AG08396 (cell line): ENCODE measurements around the gene PRKAG1.

ENCODE experiments used
- DNase-seq: peaks from one replicate; pipeline ENCODE4 v3.0.0; 2012; ENCODE audit warnings: low spot score, mixed read lengths

The PRKAG1 gene

GRCh38 chr12:48966177-48966895, 52.2 kb downstream of the PRKAG1 start:
- DNase-seq, result no peak

- DNase-seq, result peak; percentile 53
These were observed 53.2 kb downstream of the PRKAG1 start for GRCh38 chr12:48965298-48965838.

DNA sequence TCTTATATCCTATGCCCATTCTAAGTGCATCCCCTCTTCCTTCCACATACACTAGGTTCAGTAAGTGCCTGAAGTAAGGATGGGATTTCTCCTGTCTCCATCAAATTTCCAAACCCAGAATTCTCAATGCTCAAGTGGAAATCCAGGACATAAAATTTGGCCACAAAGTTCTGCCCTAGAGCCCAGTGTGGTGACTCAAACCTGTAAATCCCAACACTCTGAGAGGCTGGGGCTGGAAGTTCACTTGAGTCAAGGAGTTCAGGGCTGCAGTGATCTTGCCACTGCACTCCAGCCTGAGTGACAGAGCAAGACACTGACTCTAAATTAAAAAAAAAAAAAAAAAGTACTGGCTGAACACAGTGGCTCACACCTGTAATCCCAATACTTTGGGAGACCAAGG, 56.8 kb downstream of the PRKAG1 start:
- DNase-seq, result peak; percentile 13

GRCh38 chr12:48961331-48961730, 57.2 kb downstream of the PRKAG1 start:
- peak; percentile 12 for DNase-seq

GRCh38 chr12:48960834-48961233, 57.7 kb downstream of the PRKAG1 start:
- no peak for DNase-seq

GRCh38 chr12:48958049-48958388, 60.6 kb downstream of the PRKAG1 start:
- DNase-seq, result no peak

GRCh38 chr12:48957141-48958048, 61.2 kb downstream of the PRKAG1 start, which contains the start of gene ARF3:
Gene ARF3, minus strand, starts transcription at chr12:48957487. Its CDS starts 16,392 bp downstream, at chr12:48941095.
- DNase-seq, result peak; percentile 97

GRCh38 chr12:48956279-48957140, 62.1 kb downstream of the PRKAG1 start:
- DNase-seq, result peak; percentile 92

GRCh38 chr12:48954841-48955501, 63.6 kb downstream of the PRKAG1 start:
- DNase-seq, result no peak

DNA sequence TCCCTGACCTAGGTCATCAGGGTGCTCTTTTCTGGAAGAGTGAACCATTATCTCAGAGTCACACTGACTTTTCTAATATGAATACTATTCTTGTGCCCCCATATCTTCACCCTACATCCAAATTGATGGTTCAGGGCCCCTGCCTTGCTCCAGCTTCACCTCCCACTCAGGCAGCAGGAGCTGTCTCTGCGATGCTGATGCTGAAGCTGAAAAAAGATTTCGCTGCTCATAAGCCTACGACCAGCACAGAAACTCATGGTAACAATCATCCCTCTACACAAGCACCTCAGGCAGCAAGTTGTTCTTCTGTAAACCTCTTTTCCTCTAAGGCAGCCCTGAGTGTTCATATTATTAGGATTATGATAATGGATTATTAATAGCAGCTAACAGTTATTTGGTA, 64.5 kb downstream of the PRKAG1 start:
- no peak for DNase-seq

GRCh38 chr12:48952691-48953090, 65.9 kb downstream of the PRKAG1 start:
- DNase-seq, result no peak
